Measurements from ENCODE around the gene TEX101.
"Not testable (repeated sequence)": the region's sequence is repeated elsewhere in the genome, so short reads cannot be mapped to it uniquely, and the experiment has no call there.

TEX101 gene

DNA sequence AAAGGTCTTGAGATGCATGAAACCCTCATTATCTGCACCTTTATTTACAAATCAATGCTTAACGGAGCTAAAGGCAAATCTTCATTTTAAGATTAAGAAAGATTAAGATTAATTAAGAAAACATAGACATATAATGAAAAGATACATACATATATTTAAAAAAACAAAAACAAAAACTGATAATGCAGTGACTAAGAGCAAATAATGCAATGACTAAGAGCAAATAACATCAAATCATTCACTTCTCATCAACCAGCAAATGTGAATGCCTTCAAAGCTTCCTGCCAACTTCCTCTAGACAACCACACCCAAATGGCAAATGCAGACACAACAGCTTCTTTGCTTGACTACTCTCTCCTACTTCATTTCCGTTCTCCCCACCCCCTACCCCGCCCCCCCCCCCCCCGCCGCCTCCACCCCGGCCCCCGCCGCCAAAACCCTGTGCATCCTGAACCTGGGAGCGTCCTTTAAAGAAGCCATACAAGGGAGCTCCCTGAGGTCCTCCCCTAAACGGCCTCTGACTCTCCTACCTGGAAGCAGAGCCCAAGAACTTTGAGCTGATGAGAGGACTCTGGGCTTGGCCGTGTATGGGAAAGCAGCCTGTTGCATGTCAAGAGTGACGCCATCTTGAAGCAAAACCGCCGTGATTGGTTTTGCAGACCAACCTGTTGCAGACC is 24.5 kb downstream of the TEX101 start:
- peak overlapping the region; percentile 83 for H3K27ac ChIP-seq

DNA sequence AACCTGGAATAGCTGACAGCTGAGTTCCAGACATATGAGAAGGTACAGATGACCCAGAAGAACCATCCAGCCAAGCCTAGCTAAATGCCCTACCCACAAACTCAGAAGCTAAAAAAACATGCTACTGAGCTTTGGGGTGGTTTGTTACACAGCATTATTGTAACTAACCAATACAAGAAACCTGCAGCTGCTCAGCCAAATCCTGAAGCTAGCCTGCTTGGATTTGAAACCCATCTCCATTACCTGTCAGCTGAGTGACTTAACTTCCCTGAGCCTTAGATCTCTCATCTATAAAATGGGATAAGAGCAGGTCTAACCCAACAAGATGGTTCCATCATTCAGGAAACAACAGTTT is 25.0 kb downstream of the TEX101 start:
- CTCF ChIA-PET = interaction anchor here (1.5 kb wide), 1 partner anchor 80 kb away, joined by 6 read pairs; no protein-coding TSS in a partner anchor
- TF ChIP-seq, protein P1, sequence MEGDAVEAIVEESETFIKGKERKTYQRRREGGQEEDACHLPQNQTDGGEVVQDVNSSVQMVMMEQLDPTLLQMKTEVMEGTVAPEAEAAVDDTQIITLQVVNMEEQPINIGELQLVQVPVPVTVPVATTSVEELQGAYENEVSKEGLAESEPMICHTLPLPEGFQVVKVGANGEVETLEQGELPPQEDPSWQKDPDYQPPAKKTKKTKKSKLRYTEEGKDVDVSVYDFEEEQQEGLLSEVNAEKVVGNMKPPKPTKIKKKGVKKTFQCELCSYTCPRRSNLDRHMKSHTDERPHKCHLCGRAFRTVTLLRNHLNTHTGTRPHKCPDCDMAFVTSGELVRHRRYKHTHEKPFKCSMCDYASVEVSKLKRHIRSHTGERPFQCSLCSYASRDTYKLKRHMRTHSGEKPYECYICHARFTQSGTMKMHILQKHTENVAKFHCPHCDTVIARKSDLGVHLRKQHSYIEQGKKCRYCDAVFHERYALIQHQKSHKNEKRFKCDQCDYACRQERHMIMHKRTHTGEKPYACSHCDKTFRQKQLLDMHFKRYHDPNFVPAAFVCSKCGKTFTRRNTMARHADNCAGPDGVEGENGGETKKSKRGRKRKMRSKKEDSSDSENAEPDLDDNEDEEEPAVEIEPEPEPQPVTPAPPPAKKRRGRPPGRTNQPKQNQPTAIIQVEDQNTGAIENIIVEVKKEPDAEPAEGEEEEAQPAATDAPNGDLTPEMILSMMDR (conservative IDR thresholded peaks at IDR 0.05; ENCODE audit: low read depth) = no peak
- POLR2A ChIA-PET (ENCODE audit: low non-redundant PET) = no interaction called here
- no peak for DNase-seq (ENCODE audit: low spot score)
- peak overlapping the region; percentile 83 for H3K27ac ChIP-seq

More for the DNA sequence above, 24.5 kb downstream of the TEX101 start:
- DNase-seq (ENCODE audit: low spot score) = peak; percentile 61
- POLR2A ChIA-PET (ENCODE audit: low non-redundant PET) = no interaction called here
- CTCF ChIA-PET = interaction anchor here (0.6 to 1.5 kb wide), 7 partner anchors 8 to 768 kb away, joined by 3 to 6 read pairs (median 3); no protein-coding TSS in a partner anchor
- TF ChIP-seq, protein P1 (conservative IDR thresholded peaks at IDR 0.05; ENCODE audit: low read depth) = no peak

DNA sequence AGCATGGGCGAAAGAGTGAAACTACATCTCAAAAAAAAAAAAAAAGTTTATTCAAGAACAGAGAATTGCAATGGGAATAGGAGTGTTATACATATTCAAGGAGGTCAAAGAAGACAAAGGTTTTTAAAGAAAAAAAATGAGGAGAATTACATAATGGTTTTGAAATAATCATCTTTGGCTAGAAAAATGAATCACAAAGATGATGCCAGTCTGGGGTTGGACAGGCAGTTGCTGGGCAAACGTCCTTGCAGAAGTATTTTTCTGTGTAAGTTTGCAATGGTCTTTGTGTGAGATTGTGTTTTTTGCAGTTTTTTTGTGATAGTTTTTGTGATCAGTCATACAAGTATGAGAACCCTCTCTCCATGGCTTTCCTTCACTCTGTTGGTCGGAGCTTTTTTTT is 27.0 kb downstream of the TEX101 start:
- POLR2A ChIA-PET (ENCODE audit: low non-redundant PET) = no interaction called here
- TF ChIP-seq, protein P1 (conservative IDR thresholded peaks at IDR 0.05; ENCODE audit: low read depth) = no peak
- CTCF ChIA-PET = interaction anchor here (1.1 kb wide), 1 partner anchor 9 kb away, joined by 3 read pairs; no protein-coding TSS in a partner anchor
- no peak overlapping the region for H3K27ac ChIP-seq
- DNase-seq (ENCODE audit: low spot score) = no peak

DNA sequence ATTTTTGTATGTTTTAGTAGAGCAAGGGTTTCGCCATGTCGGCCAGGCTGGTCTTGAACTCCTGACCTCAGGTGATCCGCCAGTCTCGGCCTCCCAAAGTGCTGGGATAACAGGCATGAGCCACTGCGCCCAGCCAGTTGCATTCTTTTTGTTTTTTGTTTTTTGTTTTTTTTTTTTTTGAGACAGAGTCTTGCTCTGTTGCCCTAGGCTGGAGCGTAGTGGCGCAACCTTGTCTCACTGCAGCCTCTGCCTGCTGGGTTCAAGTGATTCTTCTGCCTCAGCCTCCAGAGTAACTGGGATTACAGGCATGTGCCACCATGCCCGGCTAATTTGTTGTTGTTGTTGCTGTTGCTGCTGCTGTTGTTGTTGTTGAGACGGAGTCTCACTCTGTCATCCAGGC is 29.4 kb downstream of the TEX101 start:
- H3K27ac ChIP-seq; DNase-seq (ENCODE audit: low spot score); POLR2A ChIA-PET (ENCODE audit: low non-redundant PET): not testable (repeated sequence)
- CTCF ChIA-PET = interaction anchor here (6.0 kb wide), 1 partner anchor 76 kb away, joined by 63 read pairs; no protein-coding TSS in a partner anchor

DNA sequence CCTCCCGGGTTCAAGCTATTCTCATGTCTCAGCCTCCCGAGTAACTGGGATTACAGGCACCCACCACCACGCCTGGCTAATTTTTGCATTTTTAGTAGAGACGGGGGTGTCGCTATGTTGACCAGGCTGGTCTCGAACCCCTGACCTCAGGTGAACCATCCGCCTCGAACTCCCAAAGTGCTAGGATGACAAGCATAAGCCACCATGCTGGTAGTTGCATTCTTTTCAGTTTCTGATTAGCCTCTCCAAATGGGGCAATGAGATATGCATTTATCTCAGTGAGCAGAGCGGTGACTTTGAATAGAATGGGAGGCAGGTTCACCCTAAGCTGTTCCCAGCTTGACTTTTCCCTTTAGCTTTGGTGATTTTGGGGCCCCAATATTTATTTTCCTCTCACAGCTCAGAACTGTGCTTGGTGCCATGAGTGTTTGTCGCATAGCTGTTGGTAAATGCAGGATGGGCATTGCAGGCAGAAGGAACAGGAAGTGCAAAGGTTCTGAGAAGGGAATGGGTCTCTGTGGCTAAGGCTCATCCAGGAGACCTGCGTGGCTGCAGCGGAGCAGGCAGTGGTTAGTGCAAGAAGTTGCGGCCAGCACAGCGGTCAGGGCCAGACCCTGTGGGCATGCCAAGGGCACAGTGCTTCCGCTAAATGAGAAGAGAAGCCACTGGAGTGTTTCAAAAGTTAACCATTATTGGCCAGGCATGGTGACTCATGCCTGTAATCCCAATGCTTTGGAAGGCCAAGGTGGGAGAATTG is 30.0 kb downstream of the TEX101 start:
- no peak for DNase-seq (ENCODE audit: low spot score)
- TF ChIP-seq, protein P1 (conservative IDR thresholded peaks at IDR 0.05; ENCODE audit: low read depth) = no peak
- no peak overlapping the region for H3K27ac ChIP-seq
- CTCF ChIA-PET = interaction anchor here (0.7 to 6.0 kb wide), 2 partner anchors 12 to 75 kb away, joined by 3 to 63 read pairs; no protein-coding TSS in a partner anchor
- POLR2A ChIA-PET (ENCODE audit: low non-redundant PET) = no interaction called here

DNA sequence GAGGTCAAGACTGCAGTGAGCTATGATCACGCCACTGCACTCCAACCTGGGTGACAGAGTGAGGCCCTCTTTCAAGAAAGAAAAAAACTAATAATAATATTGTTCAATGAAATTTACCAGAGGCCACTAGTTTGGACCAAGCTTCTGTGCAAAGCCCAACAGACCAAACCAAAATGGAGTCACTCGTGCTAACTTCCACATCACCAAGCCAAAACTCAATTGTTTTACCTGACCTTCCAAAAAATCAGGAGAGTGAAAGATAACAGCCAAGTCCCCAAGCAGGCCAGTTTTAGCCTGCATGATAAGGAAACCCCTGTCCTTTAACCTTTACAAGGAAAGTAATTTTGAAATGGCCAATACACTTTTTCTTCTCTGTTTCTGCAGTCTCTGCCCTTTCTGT is 30.7 kb downstream of the TEX101 start:
- TF ChIP-seq, protein P1 (conservative IDR thresholded peaks at IDR 0.05; ENCODE audit: low read depth) = no peak
- H3K27ac ChIP-seq = no peak overlapping the region
- CTCF ChIA-PET = interaction anchor here (0.7 to 6.0 kb wide), 2 partner anchors 13 to 74 kb away, joined by 3 to 63 read pairs; no protein-coding TSS in a partner anchor
- POLR2A ChIA-PET (ENCODE audit: low non-redundant PET) = no interaction called here
- no peak for DNase-seq (ENCODE audit: low spot score)
